Spleen (tissue), 11 donors: Measurements from ENCODE around the gene PLCD1. TPM values are rescaled to one million over a fixed set of nuclear protein-coding genes. Genes with fewer than 3 reads are reported as not detected.
A peak's percentile ranks its signal among the peaks of the same experiment; 100 is the strongest.

Source experiments
- DNase-seq: peaks from one replicate; pipeline ENCODE4 v3.0.0-alpha.2; 2020
- H3K27ac ChIP-seq, 8 donors: fragments of 200-600 bp; sonication (generic) in 7 of 8; 1 replicate in 4 of 8; 2 replicates in 4 of 8; pipeline versions ENCODE4 v1.5.0 to v1.8.0; 2016 to 2021; ENCODE audit warnings: inconsistent platforms in 4 of 8, mild to moderate bottlenecking in 4 of 8, moderate library complexity in 1 of 8
- H3K27me3 ChIP-seq, 7 donors: fragments of 200-600 bp; sonication (generic) in 6 of 7; replicated peaks in 1 of 7; 1 replicate in 4 of 7; 2 replicates in 3 of 7; pipeline versions ENCODE4 v1.5.0 to v1.8.0; 2016 to 2021; ENCODE audit warnings: inconsistent platforms in 3 of 7, mild to moderate bottlenecking in 1 of 7
- H3K36me3 ChIP-seq, 6 donors: fragments of 200-600 bp; sonication (generic) in 5 of 6; 1 replicate in 4 of 6; 2 replicates in 2 of 6; pipeline versions ENCODE4 v1.5.0 to v1.8.0; 2016 to 2021; ENCODE audit warnings: inconsistent platforms in 2 of 6
- H3K4me1 ChIP-seq, 6 donors: fragments of 200-600 bp; sonication (generic) in 5 of 6; 1 replicate in 3 of 6; 2 replicates in 3 of 6; pipeline versions ENCODE4 v1.5.0 to v1.8.0; 2016 to 2021; ENCODE audit warnings: inconsistent platforms in 3 of 6
- H3K4me3 ChIP-seq, 8 donors: fragments of 200-600 bp; sonication (generic) in 7 of 8; 1 replicate in 4 of 8; 2 replicates in 4 of 8; pipeline versions ENCODE4 v1.5.0 to v1.8.0; 2016 to 2021; ENCODE audit warnings: inconsistent platforms in 4 of 8, mild to moderate bottlenecking in 4 of 8, moderate library complexity in 2 of 8
- H3K9me3 ChIP-seq, 8 donors: fragments of 200-600 bp; sonication (generic) in 7 of 8; 1 replicate in 4 of 8; 2 replicates in 4 of 8; pipeline versions ENCODE4 v1.5.0 to v1.8.0; 2016 to 2021; ENCODE audit warnings: inconsistent platforms in 4 of 8
- CTCF ChIP-seq, 11 experiments: fragments of 200-600 bp in 7 of 11; fragments of 450-650 bp in 4 of 11; sonication (generic) in 4 of 11; IDR thresholded peaks in 8 of 11; conservative IDR thresholded peaks in 3 of 11; 1 replicate in 7 of 11; 2 replicates in 4 of 11; pipeline versions ENCODE4 v1.4.0 to v1.8.0; 2016 to 2021; ENCODE audit warnings: antibody characterized with exemption in 11 of 11, inconsistent platforms in 4 of 11, mild to moderate bottlenecking in 1 of 11
- POLR2A ChIP-seq, 3 donors: fragments of 450-650 bp; IDR thresholded peaks; one replicate each; pipeline ENCODE4 v1.5.1; 2017; ENCODE audit warnings: antibody characterized with exemption in 3 of 3, mild to moderate bottlenecking in 1 of 3
- POLR2AphosphoS5 ChIP-seq, 3 donors: sonication (generic); formaldehyde crosslinking; IDR thresholded peaks; one replicate each; pipeline ENCODE4 v1.5.1; 2017; ENCODE audit warnings: antibody characterized with exemption in 3 of 3
- WGBS, 5 donors: extraction: QIAGEN DNeasy Blood & Tissue Kit in 3 of 5; methylation state at CpG; one replicate each; pipeline versions ENCODE4 v1.1.5 to v1.1.7; 2013 to 2018; 5-methylcytosine and 5-hydroxymethylcytosine counted together
- intact Hi-C: fragments of 100-400 bp; cut with DNase I; formaldehyde crosslinking; loops from one replicate; pipeline ENCODE4 v1.15.0; 2023; ENCODE audit warnings: low total_unique reads
- polyA plus RNA-seq, 3 donors: library from polyadenylated mRNA; stranded (reverse); fragments of 200-250 nt; gene quantifications; one replicate each; pipeline ENCODE4 v1.2.1, GENCODE V29; 2013
- total RNA-seq, 7 donors: library from RNA; depleted of rRNA in 3 of 7; stranded (reverse); fragments of >200 nt in 3 of 7; fragmentation: NEBNext Ultra II Directional in 4 of 7; extraction: Animal tissue kit (Norgen Biotek cat#: 25700) in 4 of 7; gene quantifications; one replicate each; pipeline versions ENCODE4 v1.1.0 to v1.2.1, GENCODE V29; 2016 to 2021
- donor health status: healthy with polysubstance abuse.
- donor health status: DM: no; HTN: no; CAD: no; lungs with moderate emphysema.
- donor health status: DM: no; HTN: no; CAD: no.
- donor health status: Bipolar disorder and iron deficiency.
- donor health status: healthy.
- donor health status: DM: no; HTN: no; CAD: no.
- donor health status: DM: yes; HTN: yes; CAD: no.

PLCD1 gene
- total and polyA plus RNA-seq, 10 donors = 11.8 to 24.0 (median 18.8) TPM

GRCh38 chr3:38022896-38023709, 6.3 kb downstream of the PLCD1 start:
- H3K9me3 ChIP-seq = no peaks in the 10 kb centered on the region
- intact Hi-C loops = no loop called here
- H3K4me1 ChIP-seq = peaks cover 7 to 61% (median 33%) of the 10 kb centered on the region in 6 donors
- H3K27me3 ChIP-seq = peaks cover 0 to 2% (median 0%) of the 10 kb centered on the region in 7 donors
- peaks cover 0 to 23% (median 9%) of the 10 kb centered on the region in 6 donors for H3K36me3 ChIP-seq
- 77 to 86% (median 84%) methylated on average over 6 of the region's 6 CpGs for WGBS, 5 donors
- peak; percentile 77 for DNase-seq
- peak overlapping the region; percentile 79 to 95 (median 94) for H3K27ac ChIP-seq
- peak overlapping the region in 6 of 8 donors; percentile 42 to 94 (median 70) for H3K4me3 ChIP-seq
- TF ChIP-seq POLR2A (IDR thresholded peaks at IDR 0.05) (no peak), POLR2AphosphoS5 (IDR thresholded peaks at IDR 0.05) (no peak), CTCF (IDR thresholded peaks at IDR 0.05 in 8 of 11, conservative IDR thresholded peaks at IDR 0.05 in 3 of 11) (no peak)

GRCh38 chr3:38022301-38022700, 7.1 kb downstream of the PLCD1 start:
- TF ChIP-seq CTCF (IDR thresholded peaks at IDR 0.05 in 8 of 11, conservative IDR thresholded peaks at IDR 0.05 in 3 of 11) (no peak), POLR2AphosphoS5 (IDR thresholded peaks at IDR 0.05) (no peak), POLR2A (IDR thresholded peaks at IDR 0.05) (no peak)
- Histone ChIP-seq H3K36me3 (peaks cover 0 to 31% (median 16%) of the 10 kb centered on the region in 6 donors), H3K4me1 (peaks cover 7 to 63% (median 33%) of the 10 kb centered on the region in 6 donors), H3K27ac (peak overlapping the region; percentile 1 to 95 (median 66)), H3K4me3 (no peak overlapping the region), H3K9me3 (no peaks in the 10 kb centered on the region), H3K27me3 (no peaks in the 10 kb centered on the region)
- DNase-seq = peak; percentile 75
- 48 to 61% (median 50%) methylated on average over 3 of the region's 3 CpGs for WGBS, 5 donors
- intact Hi-C loops = no loop called here

GRCh38 chr3:38021196-38021595, 8.2 kb downstream of the PLCD1 start:
- intact Hi-C loops = no loop called here
- no peak overlapping the region for H3K4me3 ChIP-seq
- no peaks in the 10 kb centered on the region for H3K27me3 ChIP-seq
- peak overlapping the region in 2 of 8 donors; percentile 95 for H3K27ac ChIP-seq
- H3K4me1 ChIP-seq = peaks cover 7 to 57% (median 33%) of the 10 kb centered on the region in 6 donors
- H3K36me3 ChIP-seq = peaks cover 0 to 42% (median 27%) of the 10 kb centered on the region in 6 donors
- no peak for TF ChIP-seq POLR2AphosphoS5 (IDR thresholded peaks at IDR 0.05)
- H3K9me3 ChIP-seq = peaks cover 0 to 8% (median 5%) of the 10 kb centered on the region in 8 donors
- DNase-seq = peak; percentile 66
- WGBS, 5 donors = 83 to 94% (median 94%) methylated on average over 4 of the region's 4 CpGs

DNA sequence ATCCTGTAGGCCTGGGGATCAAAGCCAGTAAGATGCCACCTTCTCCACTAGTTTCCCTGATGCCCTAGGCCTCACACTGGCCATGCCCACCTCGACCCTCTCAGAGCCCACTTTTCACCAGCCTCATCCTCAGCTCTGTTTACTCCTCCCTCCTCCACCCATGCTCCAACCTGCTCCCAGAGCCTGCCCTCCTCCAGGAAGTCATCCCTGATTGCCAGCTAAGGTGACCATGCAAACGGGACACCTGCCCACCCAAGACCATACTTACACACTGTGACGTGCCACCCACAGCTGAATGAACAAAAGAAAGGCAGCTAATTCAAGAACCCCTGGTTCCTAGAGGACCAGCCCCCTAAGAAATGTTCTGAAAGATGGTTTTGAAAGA, 9.1 kb downstream of the PLCD1 start:
- H3K9me3 ChIP-seq = peaks cover 0 to 13% (median 11%) of the 10 kb centered on the region in 8 donors
- intact Hi-C loops = no loop called here
- DNase-seq = no peak
- no peaks in the 10 kb centered on the region for H3K27me3 ChIP-seq
- TF ChIP-seq POLR2A (IDR thresholded peaks at IDR 0.05) = no peak
- no peak for TF ChIP-seq CTCF (IDR thresholded peaks at IDR 0.05 in 8 of 11, conservative IDR thresholded peaks at IDR 0.05 in 3 of 11)
- no peak for TF ChIP-seq POLR2AphosphoS5 (IDR thresholded peaks at IDR 0.05)
- no peak overlapping the region for H3K27ac ChIP-seq
- H3K36me3 ChIP-seq = peaks cover 0 to 51% (median 36%) of the 10 kb centered on the region in 6 donors
- peaks cover 7 to 49% (median 25%) of the 10 kb centered on the region in 6 donors for H3K4me1 ChIP-seq
- no peak overlapping the region for H3K4me3 ChIP-seq
- WGBS, 5 donors = 68 to 88% (median 81%) methylated on average over 3 of the region's 3 CpGs
